Measurements from ENCODE around the gene HHAT. TPM values are rescaled to one million over a fixed set of nuclear protein-coding genes. Genes with fewer than 3 reads are reported as not detected.

HHAT gene
- total RNA-seq, 1 donor from 2014 or later = 14.7 TPM

GRCh38 chr1:210618369-210618768 lies 289.7 kb downstream of the HHAT start:
- H3K4me3 Mint-ChIP-seq (ENCODE audit: low read depth) = no peak overlapping the region
- TF ChIP-seq, protein P1, sequence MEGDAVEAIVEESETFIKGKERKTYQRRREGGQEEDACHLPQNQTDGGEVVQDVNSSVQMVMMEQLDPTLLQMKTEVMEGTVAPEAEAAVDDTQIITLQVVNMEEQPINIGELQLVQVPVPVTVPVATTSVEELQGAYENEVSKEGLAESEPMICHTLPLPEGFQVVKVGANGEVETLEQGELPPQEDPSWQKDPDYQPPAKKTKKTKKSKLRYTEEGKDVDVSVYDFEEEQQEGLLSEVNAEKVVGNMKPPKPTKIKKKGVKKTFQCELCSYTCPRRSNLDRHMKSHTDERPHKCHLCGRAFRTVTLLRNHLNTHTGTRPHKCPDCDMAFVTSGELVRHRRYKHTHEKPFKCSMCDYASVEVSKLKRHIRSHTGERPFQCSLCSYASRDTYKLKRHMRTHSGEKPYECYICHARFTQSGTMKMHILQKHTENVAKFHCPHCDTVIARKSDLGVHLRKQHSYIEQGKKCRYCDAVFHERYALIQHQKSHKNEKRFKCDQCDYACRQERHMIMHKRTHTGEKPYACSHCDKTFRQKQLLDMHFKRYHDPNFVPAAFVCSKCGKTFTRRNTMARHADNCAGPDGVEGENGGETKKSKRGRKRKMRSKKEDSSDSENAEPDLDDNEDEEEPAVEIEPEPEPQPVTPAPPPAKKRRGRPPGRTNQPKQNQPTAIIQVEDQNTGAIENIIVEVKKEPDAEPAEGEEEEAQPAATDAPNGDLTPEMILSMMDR (IDR thresholded peaks at IDR 0.05; ENCODE audit: unreplicated experiment) = no peak
- no peaks in the 10 kb centered on the region for H3K27me3 Mint-ChIP-seq
- no peaks in the 10 kb centered on the region for H3K36me3 Mint-ChIP-seq (ENCODE audit: insufficient read depth)
- no peak overlapping the region for H3K27ac Mint-ChIP-seq
- peaks cover 2% of the 10 kb centered on the region for H3K9me3 Mint-ChIP-seq (ENCODE audit: low read depth)
- DNase-seq (ENCODE audit: low spot score, unreplicated experiment) = no peak
- no peaks in the 10 kb centered on the region for H3K4me1 Mint-ChIP-seq (ENCODE audit: low read depth)

DNA sequence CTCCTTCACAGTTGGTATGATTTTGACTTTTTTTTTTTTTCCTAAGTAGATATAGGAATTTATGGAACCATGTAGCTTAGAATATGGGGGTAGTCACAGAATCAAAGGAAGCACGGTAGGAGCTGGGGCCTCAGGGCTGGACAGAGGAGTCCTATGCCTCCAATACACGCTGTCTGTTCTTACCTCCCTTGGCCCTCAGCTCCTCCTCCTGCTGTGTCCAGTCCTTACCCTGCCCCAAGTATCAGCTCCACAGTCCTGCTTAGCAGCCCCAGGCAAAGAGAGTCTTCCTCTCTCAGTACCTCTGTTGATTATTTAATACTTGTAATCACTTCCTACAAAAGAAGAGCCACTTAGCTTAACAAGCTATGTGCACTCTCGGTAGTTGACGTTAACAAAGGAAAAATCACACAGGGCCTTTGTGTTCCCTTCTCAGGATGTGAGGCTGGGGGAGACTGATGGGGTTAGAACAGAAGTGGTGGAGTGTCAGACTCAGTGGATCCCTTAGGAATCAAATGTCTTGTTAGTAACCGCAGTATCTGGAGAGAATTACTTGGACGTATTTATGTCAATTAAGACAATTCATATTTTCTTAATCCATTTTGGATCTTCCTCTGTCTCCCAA lies 292.3 kb downstream of the HHAT start:
- no peak overlapping the region for H3K27ac Mint-ChIP-seq
- no peak for DNase-seq (ENCODE audit: low spot score, unreplicated experiment)
- no peak overlapping the region for H3K4me3 Mint-ChIP-seq (ENCODE audit: low read depth)
- TF ChIP-seq, protein P1 (IDR thresholded peaks at IDR 0.05; ENCODE audit: unreplicated experiment) = no peak
- H3K4me1 Mint-ChIP-seq (ENCODE audit: low read depth) = no peaks in the 10 kb centered on the region
- H3K36me3 Mint-ChIP-seq (ENCODE audit: insufficient read depth) = no peaks in the 10 kb centered on the region
- no peaks in the 10 kb centered on the region for H3K9me3 Mint-ChIP-seq (ENCODE audit: low read depth)
- no peaks in the 10 kb centered on the region for H3K27me3 Mint-ChIP-seq

GRCh38 chr1:210621712-210622111 lies 293.0 kb downstream of the HHAT start:
- Mint-ChIP-seq H3K4me3 (ENCODE audit: low read depth) (no peak overlapping the region), H3K27ac (no peak overlapping the region), H3K9me3 (ENCODE audit: low read depth) (no peaks in the 10 kb centered on the region), H3K36me3 (ENCODE audit: insufficient read depth) (no peaks in the 10 kb centered on the region), H3K27me3 (no peaks in the 10 kb centered on the region), H3K4me1 (ENCODE audit: low read depth) (no peaks in the 10 kb centered on the region)
- no peak for DNase-seq (ENCODE audit: low spot score, unreplicated experiment)
- TF ChIP-seq, protein P1 (IDR thresholded peaks at IDR 0.05; ENCODE audit: unreplicated experiment) = no peak

DNA sequence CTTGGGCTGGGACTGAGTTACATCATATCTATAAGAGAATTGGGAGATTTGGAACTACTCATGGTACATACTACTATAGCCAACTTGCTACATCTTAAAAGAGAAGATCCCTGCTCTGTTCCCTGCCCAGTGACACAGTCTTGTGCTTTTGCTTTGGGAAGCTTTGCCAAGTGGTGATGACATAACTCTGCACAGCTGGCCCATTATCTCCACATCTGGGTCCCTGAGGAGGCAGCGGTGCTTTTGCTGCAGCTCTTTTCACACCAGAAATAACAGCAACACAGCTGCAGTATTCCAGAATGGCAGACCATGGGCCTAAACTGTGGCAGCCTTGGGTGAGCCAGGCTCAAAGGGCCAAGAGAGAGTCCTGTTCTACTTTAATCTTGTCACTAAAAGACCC lies 296.0 kb downstream of the HHAT start:
- H3K27me3 Mint-ChIP-seq = no peaks in the 10 kb centered on the region
- no peak overlapping the region for H3K4me3 Mint-ChIP-seq (ENCODE audit: low read depth)
- TF ChIP-seq, protein P1 (IDR thresholded peaks at IDR 0.05; ENCODE audit: unreplicated experiment) = no peak
- peaks cover 1% of the 10 kb centered on the region for H3K4me1 Mint-ChIP-seq (ENCODE audit: low read depth)
- H3K36me3 Mint-ChIP-seq (ENCODE audit: insufficient read depth) = no peaks in the 10 kb centered on the region
- H3K9me3 Mint-ChIP-seq (ENCODE audit: low read depth) = no peaks in the 10 kb centered on the region
- no peak for DNase-seq (ENCODE audit: low spot score, unreplicated experiment)
- no peak overlapping the region for H3K27ac Mint-ChIP-seq

DNA sequence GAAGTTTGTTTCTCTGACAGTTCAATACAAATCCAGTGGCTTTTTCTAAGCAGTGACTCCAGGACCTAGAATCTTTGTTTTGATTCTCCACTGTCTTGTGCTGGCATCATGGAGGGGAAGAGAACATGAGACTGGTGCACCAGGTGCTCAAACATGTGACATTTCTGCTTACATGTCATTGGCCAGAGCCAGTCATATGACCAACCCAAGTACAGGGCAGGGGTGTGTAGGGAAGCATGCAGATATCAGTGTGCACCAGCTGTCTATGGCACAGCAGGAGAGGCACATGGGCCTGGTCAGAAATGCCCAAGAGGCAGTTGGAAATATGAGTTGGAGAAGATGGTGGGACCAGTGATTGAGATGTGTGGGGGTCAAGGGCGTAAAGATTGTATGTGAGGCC lies 297.0 kb downstream of the HHAT start:
- H3K9me3 Mint-ChIP-seq (ENCODE audit: low read depth) = no peaks in the 10 kb centered on the region
- no peaks in the 10 kb centered on the region for H3K36me3 Mint-ChIP-seq (ENCODE audit: insufficient read depth)
- no peaks in the 10 kb centered on the region for H3K27me3 Mint-ChIP-seq
- no peak overlapping the region for H3K27ac Mint-ChIP-seq
- peaks cover 1% of the 10 kb centered on the region for H3K4me1 Mint-ChIP-seq (ENCODE audit: low read depth)
- no peak for DNase-seq (ENCODE audit: low spot score, unreplicated experiment)
- TF ChIP-seq, protein P1 (IDR thresholded peaks at IDR 0.05; ENCODE audit: unreplicated experiment) = no peak
- no peak overlapping the region for H3K4me3 Mint-ChIP-seq (ENCODE audit: low read depth)
